HG03280 (cell line): ENCODE results near the gene UBE3C.
"Not testable (repeated sequence)": the region's sequence is repeated elsewhere in the genome, so short reads cannot be mapped to it uniquely, and the experiment has no call there.

Source experiments
- ATAC-seq: cut with Tn5 transposase; IDR thresholded peaks from one replicate; pipeline ENCODE4 v1.9.1; 2021; ENCODE audit warnings: mild to moderate bottlenecking, moderate library complexity; ENCODE audit not compliant: unreplicated experiment

UBE3C gene

DNA sequence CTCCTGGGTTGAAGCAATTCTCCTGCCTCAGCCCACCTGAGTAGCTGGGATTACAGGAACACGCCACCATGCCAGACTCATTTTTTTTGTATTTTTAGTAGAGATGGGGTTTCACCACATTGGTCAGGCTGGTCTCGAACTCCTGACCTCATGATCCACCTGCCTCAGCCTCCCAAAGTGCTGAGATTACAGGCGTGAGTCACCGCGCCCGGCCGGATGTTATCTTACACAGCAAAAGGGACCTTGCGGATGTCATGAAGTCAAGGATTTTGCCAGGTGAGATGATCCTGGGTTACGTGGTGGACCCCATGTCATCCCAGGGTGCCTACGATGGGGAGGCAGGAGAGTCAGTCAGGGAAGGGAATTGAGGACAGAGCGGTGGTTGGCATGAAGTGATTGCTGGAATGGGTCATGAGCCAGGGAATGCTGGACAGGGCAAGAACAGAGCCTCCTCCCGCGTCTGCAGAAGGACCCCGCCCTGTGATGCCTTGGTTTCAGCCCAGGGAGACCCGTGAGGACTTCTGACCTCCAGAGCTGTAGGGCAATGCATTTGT is 8.7 kb upstream of the UBE3C start:
- ATAC-seq, result no peak

DNA sequence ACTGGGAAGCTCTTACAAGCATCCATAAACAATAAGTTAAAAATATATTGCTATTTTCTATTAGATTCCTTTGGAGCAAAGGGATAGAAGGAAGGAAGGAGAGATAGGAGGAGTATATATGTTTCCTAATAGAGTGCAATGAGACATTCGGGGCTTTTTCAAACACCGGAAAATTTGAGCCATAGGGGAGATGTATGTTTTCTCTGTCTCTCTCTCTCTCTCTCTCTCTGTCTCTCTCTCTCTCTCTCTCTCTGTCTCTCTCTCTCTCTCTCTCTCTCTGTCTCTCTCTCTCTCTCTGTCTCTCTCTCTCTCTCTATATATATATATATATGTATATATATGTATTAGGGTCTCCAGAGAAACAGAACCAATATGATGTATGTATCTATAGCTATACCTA is 7.9 kb upstream of the UBE3C start:
- ATAC-seq, result not testable (repeated sequence)

DNA sequence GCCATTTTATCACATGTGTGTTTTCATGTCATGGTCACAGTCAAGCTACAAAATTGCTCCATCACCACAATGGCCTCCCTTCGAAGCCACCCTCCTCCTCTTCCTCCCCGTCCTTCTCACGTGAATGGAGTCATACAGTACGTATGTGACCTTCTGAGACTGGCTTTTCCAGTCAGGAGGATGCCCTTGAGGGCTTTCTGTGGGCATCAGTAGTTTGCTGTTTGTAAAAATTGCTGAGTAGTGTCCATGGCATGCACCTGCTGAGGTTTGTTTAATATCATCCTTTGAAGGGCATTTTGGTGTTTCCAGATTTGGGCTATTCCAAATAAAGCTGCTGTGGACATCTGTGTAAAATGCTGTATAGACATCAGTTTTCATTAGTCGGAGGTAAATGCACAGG is 5.9 kb upstream of the UBE3C start:
- no peak for ATAC-seq

GRCh38 chr7:157133304-157133703 is 5.4 kb upstream of the UBE3C start:
- no peak for ATAC-seq

DNA sequence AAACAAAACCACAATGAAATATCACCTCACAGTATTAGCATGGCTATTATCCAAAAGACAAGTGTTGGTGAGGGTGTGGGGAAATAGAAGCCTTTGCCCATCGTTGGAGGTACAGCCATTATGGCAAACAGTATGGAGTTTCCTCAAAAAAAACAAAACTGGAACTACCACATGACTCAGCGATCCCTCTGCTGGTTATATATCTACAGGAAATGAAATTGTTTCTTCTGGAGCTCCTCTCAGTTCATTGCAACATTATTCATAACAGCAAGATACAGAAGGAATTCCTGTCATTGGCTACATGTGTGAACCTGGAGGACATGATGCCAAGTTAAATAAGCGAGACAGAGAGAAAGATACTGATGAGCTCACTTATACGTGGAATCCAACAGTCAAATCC is 2.4 kb upstream of the UBE3C start:
- no peak for ATAC-seq

- no peak for ATAC-seq
Observed at GRCh38 chr7:157138101-157138423, 664 bp upstream of the UBE3C start.

DNA sequence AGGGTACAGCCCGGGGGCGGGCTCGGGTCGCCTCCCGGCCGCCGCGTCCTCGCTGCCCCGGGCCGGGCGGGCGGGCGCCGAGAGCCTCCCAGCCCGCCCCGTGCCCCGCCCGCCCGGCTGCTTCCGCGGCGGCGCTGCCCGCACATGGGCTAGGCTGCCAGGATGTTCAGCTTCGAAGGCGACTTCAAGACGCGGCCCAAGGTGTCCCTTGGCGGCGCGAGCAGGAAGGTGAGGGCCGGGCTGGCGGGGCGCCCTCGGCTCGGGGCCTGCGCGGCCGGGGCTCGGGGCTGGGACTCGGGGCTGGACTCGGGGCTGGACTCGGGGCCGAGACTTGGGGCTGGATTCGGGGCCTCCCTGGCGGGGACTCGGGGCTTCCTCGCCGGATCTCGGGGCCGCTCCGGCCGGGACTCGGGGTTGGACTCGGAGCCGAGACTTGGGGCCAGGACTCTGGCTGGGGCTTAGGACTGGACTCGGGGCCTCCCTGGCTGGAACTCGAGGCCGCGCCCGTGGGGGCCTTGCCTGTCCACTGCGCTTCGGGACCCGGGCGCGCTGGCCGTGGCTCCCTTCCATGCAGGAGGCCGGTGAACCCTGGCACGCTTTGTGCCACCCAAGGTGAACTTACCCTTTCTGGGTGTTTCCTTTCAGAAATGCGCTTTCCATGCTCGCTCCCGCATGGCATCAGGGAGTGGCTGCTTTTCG is 534 bp downstream of the UBE3C start:
- peak; percentile 46 for ATAC-seq

DNA sequence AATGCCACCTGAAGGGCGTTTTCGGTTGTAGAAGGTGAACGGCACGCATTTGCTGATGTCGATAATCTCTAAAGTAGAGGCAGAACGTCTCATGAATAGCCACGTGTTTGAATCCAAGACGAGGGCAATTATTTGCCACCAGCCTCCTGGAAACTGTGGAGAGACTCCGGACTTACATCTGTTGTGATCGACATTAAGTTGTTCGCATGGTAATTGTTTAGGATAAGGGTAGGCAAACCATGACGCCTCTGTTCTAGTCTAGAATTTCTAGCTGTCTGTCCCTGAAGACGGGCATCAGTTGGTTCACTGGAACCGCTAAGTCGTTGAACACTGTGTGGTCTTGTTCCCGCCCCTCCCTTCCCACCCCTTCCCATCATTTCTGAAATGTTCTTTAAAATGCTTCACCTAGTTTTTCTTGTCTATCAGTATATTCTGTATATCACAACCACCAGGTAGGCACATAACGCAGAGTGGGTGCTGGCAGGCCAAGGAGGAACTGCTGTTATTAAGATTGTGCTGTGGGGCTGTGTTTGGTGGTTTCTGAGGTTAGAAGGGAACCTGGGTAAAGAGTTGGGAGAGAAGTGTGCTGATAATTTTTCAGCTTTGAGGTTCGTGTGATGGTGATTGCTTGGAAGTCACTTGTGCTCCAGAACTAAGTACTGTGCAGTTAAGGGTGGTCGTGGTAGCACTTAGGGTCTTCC is 1.2 kb downstream of the UBE3C start:
- ATAC-seq, result no peak

GRCh38 chr7:157140511-157140905 is 1.8 kb downstream of the UBE3C start:
- ATAC-seq, result no peak

DNA sequence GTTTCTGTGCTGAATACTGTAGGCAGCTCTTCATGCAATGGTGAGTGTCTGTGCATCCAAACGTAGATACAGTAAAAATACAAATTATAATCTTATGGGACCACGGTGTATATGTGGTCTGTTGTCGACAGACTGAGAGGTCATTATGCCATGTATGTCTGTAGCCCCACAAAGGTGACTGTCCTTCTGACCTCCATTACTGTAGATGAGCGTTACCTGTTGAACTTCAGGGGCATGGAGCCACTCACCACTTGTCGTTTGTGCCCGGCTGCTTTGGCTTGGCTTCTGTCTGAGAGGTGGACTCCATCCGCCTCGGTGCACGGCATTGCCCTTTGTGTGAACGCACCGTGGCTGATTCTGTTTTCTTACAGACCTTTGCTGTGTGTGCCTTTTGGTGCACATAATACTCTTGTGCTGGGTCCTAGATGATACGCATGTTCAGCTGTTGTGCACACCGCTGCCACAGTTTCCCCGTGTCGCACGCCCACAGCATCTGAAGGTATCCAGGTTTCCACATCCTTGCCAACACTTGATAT is 2.9 kb downstream of the UBE3C start:
- no peak for ATAC-seq

DNA sequence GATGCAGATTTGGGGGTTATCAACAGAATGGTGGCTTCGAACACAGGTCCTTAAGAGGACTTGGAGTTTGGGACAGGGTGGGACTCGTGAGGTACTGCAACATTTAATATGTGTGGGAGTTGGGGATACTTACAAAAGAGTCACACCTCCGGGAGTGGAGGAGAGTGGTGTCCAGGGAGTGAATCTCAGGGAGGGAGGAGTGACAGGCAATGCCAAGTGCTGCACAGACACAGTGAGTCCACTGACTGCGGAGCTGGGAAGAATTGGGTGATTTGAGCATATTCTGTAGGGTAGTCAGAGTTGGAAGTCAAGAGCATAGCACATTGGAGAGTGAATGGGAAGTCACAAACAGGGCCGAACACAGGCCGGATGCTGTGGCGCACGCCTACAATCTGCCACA is 5.1 kb downstream of the UBE3C start:
- ATAC-seq, result no peak

- ATAC-seq, result no peak
Observed at GRCh38 chr7:157149317-157149716, 10.6 kb downstream of the UBE3C start.

GRCh38 chr7:157150882-157151281 is 12.2 kb downstream of the UBE3C start:
- no peak for ATAC-seq

DNA sequence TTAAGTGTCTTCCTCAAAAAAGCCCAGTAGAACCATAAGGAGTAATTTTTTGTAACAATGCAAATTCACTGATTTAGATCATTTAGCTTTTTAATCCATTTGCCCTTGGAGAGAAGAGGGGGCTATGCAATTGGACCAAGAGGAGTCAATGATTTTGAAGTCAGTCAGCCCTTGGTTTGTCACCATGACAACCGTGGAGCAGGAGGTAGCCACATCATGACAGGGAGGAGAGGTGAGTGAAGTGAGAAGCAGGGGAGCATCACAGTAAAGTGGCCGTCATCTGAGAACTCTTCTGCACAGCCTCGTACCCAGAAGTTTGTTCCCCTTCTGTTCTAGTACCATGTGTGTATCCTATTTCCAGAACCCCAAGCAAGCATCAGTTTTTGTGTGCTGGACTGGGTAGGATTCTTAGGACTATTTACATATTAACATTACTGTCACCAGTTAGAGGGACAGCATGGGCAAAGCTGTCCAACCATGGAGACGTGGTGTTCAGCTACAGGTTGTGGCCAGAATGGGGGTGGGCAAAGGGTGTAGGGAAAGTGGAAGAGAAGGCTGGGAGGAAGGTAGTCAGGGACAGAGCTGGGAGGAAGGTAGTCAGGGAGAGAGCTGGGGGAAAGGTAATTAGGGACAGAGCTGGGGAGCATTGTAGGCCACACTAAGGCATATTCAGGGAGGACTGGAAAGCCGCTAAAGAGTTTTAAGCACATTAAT is 13.1 kb downstream of the UBE3C start:
- no peak for ATAC-seq

DNA sequence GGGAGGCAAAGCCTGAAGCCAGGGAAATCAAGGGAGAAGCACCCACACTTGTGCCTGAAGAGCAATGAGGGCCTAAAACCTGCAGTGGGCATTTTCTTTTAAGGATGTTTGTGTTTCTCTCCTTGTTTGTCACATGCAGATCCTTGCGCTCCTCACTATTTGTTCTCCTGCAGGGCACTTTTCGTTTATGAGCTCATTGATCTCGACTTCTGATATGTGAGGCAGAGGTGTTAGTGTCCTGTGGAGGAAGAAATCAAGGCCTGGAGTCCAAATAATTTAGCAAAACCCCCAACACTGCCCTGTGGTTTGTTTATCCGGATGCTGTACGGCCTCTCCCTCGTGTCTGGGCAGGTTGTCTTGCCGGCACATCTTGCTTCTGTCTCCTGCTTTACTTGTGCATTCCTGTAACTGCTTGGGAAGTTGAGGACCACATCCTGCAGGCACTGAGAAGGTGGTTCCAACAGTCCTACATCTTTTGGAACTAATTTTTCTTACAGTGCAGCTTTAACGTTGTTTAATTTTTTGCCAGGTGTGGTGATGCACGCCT is 13.7 kb downstream of the UBE3C start:
- no peak for ATAC-seq

DNA sequence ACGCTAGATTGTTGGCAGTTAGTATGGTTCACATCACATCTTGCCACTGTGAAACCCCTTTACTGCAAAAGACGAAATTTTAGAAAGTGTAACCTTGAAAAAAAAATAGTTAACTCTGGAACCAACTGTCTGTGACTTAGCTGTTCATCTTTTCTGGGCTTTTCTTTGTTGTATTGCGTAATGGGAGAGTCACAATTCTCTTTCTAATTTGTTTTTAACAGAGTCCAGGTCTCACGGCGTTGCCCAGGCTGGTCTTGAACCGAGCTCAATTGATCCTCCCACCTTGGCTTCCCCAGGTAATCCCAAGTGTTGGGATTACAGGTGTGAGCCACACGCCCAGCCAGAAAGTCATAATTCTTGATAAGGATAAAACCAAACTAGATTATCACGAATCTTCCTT is 14.5 kb downstream of the UBE3C start:
- ATAC-seq, result no peak

DNA sequence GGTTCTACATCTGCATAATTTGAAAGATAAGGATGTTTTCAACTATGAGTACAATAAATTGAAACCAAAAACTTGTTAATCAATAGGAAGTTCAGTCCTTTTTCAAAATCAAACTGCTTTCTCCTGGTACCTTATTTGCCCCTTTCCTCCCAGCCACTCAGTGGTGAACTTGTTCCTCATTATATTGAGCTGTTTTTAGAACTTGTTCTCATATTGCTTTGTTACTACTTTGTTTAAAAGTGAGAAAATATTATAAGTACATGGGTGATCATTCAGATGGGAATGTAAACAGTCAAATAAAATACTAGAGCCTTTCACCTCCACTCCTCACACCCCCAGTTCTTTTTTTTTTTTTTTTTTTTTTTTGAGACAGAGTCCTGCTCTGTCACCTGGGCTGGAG is 17.2 kb downstream of the UBE3C start:
- ATAC-seq, result no peak

- ATAC-seq, result no peak
Observed at GRCh38 chr7:157158400-157158799, 19.7 kb downstream of the UBE3C start.

DNA sequence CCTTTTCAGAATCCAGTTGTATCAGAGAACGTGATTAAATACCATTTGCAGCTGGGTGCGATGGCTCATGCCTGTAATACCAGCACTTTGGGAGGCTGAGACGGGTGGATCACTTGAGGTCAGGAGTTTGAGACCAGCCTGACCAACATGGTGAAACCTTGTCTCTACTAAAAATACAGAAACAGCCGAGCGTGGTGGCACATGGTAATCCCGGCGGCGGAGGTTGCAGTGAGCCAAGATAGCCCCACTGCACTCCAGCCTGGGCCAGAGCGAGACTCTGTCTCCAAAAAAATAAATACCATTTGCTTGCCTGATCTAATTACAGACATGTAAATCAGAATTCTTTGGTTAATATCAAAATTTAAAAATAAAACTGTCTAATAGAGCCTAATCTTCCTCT is 20.8 kb downstream of the UBE3C start:
- ATAC-seq, result not testable (repeated sequence)

DNA sequence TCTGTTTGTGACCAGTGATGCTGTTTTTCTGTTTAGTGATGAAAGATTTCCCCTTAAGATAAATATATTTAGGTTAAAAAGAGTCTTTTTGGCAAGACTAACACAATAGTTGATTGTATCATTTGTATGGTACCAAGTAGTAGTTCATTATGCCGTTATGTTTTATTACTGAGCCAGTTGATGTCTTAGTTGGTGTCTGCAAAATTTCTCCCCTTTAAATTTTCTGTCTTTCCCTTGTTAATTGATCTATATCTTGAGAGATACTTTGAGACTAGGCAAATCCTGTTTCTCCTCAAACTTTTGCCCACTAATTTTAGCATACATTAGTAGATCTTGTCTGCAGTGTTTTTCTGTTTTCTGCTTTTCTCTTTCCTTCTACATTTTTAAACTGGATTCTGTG is 21.7 kb downstream of the UBE3C start:
- no peak for ATAC-seq

DNA sequence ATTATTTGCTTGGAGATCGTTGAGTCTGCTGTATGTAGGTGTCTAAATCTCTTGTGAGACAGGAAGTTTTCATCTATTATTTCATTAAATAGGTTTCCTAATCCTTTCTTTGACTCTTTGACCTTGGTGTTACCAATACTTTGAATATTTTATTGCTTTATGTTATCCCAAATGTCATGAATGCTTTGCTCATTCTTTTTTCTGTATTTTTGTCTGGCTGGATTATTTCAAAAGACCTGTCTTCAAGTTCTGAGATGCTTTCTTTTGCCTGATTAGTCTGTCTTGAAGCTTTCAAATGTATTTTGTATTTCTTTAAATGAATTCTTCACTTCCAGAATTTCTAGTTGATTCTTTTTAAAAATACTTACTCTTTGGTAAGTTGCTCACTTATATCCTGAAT is 27.3 kb downstream of the UBE3C start:
- ATAC-seq, result no peak
